HG03159 (cell line): Measurements from ENCODE around the gene STXBP2.

Experiments
- ATAC-seq: cut with Tn5 transposase; IDR thresholded peaks from one replicate; pipeline ENCODE4 v1.9.1; 2021; ENCODE audit warnings: mild to moderate bottlenecking, moderate library complexity; ENCODE audit not compliant: unreplicated experiment

STXBP2 gene

DNA sequence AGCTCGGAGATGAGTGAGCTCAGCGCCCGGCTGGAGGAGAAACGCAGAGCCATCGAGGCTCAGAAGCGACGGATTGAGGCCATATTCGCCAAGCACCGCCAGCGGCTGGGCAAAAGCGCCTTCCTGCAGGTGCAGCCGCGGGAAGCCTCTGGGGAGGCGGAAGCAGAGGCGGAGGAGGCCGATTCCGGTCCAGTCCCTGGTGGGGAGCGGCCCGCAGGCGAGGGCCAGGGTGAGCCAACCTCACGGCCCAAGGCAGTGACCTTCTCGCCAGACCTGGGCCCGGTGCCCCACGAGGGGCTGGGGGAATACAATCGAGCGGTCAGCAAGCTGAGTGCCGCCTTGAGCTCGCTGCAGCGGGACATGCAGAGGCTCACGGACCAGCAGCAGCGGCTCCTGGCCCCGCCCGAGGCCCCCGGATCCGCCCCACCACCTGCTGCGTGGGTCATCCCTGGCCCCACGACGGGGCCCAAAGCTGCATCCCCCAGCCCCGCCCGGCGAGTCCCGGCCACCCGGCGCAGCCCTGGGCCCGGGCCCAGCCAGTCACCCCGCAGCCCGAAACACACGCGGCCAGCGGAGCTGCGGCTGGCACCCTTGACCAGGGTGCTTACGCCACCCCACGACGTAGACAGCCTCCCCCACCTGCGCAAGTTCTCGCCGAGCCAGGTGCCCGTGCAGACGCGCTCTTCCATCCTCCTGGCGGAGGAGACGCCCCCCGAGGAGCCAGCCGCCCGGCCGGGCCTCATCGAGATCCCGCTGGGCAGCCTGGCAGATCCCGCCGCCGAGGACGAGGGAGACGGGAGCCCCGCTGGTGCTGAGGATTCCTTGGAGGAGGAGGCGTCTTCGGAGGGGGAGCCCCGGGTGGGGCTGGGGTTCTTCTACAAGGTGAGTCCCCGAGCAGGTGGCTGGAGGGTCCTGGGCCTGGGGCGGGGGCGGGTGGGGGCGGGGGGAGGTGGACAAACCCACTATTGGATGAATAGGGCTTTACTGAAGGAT, 24.3 kb upstream of the STXBP2 start:
- ATAC-seq: no peak

DNA sequence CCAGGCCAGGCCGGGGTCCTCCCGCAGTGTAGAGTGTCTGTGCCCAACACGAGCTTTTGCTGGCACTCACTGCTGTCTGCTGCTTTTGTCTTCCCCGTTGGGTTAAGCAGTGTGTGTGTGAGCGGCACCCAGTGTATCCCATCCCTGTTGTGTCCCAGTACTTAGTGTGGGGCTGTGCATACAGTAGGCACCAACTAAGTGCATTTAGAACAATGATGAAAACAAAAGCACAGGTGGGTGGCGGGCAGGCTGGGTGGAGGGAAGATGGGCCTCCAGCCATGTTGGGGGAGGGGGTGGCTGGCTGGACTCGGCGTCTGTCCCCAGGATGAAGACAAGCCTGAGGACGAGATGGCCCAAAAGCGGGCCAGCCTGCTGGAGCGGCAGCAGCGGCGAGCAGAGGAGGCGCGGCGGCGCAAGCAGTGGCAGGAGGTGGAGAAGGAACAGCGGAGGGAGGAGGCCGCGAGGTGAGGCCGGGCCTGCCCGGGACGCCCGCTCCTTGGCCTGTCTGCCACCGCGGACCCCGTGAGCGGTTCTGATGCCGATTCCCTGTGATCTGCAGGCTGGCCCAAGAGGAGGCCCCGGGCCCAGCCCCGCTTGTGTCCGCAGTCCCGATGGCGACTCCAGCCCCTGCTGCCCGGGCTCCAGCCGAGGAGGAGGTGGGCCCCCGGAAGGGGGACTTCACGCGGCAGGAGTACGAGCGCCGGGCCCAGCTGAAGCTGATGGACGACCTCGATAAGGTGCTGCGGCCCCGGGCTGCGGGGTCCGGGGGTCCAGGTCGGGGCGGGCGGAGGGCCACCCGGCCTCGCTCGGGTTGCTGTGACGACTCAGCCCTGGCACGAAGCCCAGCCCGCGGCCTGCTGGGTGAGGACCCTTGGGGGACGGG, 21.8 kb upstream of the STXBP2 start:
- no peak for ATAC-seq

DNA sequence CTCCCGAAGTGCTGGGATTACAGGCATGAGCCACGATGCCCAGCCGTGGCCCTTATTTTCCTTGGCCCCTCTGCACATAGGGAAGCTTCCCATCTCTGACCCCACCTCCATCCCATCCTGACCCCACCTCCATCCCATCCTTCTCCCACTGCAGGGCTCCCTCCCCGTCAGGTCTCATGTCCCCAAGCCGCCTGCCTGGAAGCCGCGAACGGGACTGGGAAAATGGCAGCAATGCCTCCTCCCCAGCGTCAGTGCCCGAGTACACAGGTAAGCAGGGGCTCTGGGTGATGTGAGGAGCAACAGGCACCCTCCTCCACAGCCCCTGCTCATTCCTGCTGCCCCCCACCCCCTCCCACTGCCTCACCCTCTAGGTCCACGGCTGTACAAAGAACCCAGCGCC, 19.7 kb upstream of the STXBP2 start:
- ATAC-seq: no peak

DNA sequence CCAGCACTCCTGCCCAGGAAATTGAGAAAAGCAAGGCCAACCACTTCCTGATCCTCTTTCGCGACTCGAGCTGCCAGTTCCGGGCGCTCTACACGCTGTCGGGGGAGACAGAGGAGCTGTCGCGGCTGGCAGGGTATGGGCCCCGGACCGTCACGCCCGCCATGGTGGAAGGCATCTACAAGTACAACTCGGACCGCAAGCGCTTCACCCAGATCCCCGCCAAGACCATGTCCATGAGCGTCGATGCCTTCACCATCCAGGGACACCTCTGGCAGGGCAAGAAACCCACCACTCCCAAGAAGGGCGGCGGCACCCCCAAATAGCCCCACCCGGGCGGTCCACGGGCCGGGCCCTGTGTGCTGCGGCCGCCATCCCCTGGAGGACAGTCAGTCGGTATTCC, 19.2 kb upstream of the STXBP2 start:
- ATAC-seq: no peak

DNA sequence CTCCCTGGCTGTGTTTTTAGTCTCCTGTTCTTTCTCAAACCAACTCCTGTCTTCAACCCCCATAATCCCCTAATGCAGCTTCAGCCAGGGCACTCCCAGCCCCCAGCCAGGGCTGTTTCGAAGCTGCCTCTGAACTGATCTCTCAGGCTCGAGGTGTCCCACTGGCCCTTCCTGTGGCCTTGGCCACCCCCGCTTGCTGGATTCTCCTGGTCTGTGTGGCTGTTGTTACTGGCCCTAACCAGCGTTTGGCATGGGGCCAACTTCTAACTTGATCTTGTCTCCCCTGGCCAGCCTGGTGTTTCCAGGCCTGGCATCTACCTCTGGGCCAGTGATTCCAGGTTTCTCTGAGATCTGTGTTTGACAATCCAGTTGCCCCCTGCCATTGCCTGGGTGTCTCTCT, 18.6 kb upstream of the STXBP2 start:
- no peak for ATAC-seq

DNA sequence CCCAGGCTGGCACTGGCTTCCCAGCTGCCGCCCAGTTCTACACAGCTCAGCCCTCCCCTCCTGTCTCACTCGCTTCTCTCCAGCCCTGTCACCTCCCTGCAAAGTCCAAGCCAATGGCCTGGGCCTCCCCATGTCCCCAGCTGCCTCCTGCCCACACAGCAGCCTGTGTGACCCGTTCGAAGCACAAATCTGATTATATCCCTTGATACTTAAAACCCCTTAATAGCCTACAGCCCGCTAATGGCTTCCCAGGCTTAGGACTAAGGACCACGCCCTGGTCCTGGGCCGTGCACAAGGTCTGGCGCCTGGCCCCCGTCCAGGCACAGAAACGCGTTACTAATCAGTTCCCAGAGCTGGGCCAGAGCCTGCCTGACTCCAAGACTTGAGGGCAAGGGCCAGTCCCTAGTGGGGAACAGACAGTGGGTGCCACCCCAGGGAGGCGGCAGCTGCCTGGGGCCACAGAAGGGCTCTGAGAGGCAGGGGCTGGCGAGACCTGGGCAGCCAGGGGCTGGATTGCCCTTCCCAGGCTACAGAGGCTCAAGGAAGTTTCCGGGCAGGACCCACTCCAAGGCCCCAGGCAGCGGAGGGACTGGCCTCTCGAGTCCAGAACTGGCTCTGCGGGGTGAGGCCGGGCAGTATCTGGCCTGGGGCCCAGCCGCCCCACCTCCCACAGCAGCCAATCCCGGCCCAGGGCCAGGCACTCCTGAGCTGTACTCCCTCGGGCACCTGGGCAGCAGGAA, 18.0 kb upstream of the STXBP2 start:
- no peak for ATAC-seq

DNA sequence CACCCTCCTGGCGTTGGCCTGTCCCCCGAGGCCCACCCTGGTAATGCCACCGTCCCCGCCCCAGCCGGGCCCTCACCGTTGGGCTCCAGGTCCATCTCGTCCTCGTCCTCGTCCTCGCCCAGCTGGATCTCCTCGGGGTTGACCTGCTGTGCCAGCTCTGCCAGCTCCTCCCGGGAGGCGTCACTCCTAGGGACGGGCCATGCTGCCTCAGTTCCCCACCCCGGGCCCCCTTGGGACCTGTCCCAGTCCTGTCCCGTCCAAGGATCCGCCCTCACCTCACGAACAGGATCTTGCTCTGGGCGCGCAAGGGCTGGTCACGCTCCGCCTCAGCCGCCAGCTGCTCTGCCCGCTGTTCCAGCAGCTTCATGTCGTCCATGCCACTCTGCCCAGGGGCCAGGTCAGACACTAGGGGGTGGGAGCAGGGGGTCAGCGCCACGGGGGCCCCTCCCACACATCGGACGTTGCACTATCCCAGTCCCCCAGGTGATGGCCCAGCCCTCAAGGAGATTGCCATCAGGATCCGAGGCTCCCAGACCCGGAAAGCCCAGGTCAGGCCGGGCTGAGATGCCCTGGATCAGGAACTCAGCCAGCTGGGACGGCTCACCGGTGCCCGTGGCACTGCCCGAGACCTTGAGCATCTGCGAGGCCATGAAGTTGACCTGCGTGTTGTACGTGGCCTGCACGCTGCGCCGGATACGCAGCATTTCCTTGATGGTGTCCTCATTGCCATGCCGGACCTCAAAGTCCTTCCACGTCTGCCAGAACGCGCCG, 17.1 kb upstream of the STXBP2 start:
- ATAC-seq: no peak

DNA sequence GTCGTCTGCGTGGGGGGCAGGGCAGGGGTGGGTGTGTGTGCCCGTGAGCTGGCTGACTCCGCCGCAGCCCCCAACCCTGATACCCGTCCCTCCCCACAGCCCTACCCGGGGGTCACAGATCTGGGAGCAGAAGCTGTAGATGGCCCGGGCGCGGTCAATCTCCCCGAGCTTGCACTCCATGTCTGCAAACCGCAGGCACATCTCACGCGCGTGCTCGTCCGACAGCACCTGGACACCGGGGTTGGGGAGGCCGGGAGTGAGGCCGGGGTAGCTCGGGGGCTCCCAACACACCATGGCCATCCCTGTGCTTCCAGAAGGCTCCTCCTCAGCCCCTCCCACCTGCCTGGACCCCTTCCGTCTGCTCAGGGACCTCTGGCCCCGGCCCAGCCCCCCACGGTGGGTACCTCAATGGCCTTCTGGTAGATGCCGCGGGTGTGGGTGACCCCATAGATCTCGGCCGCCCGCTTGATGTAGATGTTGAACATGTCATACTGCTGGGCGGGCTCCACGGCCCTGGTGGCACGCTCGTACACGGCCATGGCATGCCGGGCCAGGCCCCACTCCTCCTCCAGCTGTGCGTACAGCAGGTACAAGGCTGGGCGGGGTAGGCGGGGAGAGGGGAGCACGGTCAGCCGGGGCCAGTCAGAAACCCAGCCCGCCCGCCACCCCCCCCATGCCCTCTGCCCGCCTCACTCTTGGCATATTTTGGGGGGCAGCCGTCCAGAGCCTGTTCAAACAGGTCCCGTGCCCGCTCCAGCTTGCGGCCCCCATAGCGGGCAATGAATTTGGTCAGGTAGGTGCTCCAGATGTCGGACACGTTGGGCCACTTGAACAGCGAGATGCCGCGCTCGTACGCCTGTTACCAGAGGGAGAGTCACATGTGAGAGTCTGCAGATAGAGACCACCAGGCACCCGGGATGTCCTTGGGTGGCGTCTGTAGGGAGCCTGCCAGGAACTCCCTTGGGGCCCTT, 16.2 kb upstream of the STXBP2 start:
- ATAC-seq: no peak

DNA sequence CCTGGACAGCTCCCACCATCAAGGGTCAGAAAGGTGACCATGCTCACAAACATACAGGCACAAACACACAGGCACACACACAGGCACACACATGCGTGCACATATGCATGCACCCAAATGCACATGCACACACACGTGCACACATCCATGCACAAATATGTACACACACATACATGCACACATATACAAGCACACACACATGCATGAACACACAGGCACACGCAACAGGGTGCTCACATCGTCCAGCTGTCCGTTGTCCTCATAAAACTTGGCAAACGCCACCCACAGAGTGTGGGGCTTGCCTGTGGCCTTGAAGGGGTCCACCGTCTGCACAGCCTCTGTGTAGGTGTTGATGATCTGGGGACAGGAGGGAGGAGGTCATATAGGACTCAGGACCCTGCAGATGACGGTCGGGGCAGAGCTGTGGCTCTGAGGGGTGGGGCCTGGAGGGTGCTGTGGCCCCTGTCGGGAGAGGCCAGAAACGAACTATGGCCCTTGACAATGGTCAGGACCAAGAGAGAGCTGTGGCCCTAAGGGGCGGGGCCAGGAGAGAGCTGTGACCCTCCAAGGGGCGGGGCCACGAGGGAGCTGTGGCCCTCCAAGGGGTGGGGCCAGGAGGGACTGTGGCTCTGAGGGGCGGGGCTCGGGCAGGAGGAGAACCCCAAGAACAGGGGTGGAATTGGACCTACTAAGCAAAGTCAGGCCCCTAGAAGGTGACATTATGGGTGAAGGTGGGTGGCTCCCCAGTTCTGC, 13.8 kb upstream of the STXBP2 start:
- no peak for ATAC-seq

DNA sequence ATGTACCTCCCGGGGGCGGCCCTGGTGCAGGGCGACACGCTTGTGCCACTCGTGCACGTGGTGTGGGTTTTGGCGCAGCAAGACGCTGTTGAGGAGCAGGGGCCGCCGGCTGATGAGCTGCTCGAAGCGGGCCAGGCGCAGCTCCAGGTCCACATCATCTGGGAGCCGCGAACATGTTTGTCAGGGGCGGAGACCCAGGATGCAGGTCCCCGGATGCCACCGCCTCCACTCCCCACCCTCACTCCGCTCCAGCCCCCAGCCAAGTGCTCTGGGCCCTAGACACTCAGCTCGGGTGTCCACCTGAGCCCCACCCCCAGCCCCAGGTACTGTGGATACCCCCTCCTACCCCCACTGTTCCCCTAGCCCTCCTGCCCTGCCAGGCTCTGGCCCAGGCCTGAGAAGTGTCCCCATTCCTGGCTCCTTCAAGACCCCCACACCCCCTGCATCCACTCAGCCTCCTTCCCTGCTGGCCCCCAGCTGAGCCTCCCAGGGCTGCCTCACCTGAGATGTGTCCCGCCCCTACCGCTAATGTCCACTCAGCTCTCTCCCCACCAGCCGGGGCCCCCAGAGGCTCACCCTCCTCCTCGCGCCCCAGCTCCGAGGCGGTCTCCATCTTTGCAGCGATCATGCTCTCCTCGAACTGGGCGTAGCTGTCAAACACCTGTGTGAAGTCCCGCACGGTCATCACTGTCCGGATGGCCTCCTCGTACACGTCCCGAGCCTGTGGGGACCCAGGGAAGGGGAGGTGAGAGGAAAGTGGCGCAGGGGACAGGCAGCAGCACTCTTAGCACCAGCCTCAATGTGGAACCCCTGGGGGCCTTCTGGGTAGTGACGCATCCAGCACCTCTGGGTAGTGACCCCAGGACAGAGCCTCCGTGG, 12.9 kb upstream of the STXBP2 start:
- no peak for ATAC-seq

DNA sequence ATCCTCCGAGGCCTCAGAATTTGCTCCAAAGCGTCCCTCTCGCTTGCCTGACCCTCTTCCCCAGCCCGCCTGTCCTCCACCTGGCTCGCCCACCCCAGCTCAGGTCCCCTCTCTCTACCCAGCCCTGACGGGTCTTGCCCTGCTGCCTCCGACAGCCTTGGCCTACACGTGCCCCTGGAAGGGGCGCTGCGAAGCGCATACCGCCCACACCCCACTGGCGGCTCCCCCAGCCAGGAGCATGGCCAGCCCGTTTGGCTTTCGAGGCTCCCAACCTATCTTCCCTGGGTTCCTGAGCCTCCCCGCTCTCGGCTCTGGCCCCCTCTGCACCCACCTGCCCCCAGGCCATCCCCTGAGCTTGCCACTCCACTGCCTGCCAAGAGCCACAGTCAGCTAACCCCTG, 12.1 kb upstream of the STXBP2 start:
- no peak for ATAC-seq

DNA sequence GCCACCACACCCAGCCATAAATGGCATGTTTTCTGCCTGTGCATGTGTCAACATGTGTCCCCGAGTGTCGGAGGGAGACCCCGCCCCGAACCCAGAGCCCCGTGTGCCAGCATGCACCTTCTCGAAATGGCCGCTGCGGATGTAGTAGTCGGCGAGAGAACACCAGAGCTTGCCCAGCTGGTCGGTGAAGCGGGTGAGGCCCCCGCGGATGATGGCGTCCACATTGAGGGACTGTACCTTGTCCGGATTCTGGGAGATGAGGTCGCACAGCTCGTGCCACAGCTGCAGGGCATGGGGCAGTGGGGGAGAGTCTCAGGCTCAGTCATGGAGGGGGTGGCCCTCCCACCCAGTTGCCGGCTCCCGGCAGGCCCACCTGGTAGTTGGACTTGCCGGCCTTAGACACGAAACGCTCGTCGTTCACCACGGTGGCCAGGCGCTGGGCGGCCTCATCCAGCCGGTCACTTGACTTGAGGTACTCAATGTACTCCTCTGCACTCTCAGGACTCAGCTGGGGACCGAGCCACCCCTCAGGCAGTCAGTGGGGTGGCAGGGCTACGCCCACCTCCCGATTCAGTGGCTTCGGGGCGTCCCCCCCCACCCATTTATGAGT, 11.0 kb upstream of the STXBP2 start:
- no peak for ATAC-seq

DNA sequence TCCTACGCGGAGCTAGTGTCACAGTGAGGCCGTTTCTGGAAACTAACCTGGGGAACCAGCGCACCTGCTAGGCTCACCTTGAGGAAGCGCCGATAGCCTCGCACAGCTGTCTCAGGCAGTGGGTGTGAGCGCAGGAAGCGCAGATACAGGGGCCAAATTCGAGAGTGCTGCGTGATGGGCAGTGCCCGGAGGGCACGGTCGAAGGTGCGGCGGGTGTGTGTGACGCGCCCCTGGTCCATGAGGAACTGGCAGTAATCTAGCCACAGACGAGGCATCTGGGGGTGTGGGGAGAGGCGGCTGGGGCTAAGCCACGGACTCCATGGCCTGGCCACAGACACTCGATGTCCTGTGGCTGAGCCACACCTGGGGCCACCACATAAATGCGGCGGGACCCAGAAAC, 9.7 kb upstream of the STXBP2 start:
- no peak for ATAC-seq

DNA sequence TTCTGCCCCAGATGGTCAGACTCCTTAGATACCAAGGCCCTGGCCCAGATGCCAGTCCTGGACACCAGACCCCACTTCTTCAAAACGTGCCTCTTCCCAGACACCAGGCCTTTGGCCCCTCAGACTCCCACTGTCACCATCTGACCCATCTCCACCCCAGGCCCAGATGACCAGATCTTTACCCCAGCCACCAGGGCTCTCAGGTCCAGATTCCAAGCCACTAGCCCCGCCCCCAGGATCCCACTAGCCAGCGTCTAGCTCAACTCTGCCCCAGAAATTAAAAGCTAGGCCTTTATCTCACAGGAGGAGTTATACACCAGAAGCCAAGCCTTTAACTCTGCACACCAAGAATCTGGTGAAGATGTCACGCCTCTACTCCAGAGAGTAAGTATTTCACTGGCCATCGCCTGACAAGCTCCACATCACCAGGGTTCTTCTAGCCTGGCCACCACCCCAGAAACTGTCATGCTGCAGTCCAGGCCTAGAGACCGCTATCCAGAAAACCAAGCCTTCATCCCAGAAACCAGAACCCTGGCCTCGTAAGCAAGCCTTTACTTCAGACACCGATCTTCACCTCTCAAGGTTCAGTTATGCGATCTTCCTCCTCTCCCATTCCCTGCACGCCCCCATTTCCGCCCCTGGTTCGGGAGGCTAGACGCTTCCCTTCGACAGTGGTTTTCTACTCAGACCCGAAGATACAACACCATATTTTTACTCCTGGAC, 8.2 kb upstream of the STXBP2 start:
- no peak for ATAC-seq

DNA sequence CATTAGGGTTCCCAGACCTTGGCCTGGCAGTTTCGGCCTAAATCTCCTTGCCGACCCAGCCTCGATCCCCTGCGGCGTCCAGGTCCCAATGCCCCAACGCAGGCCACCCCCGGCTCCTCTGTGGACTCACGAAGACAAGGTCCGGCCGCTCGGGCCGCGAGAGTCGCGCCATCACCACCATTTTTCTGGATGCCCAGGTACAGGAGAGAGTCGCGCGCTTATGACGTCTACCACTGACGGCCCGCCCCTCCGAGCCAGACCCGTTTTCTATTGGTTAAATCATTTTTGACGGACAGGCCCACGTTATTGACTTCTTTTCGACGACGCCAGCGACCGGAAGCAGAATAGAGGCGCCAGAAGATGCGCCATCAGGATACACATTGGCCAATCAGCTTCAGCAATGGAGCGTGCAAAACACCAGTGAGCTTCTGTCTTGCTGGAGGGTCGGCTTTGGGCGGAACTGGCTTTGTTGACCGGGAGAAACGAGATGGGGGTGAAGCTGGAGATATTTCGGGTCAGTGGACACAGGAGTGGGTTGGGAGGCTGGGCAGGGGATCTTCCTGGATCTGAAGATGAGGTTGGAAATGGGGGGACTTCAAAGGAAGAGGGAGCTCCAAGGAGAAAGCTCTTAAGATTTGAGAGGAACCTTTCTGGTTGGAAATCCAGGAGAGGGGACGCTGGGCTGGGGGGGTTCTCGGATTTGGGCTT, 7.4 kb upstream of the STXBP2 start, which contains the start of the genes PET100 and XAB2:
TSS of gene PET100 (plus strand) at position 447 of the 708 bp plus-strand sequence. CDS start at position 488, 41 bp downstream.
TSS of gene XAB2 (minus strand) at position 199 of the 708 bp plus-strand sequence. CDS start at position 181, 18 bp downstream.
- ATAC-seq: peak; percentile 88
